Mesodermal cell (in vitro differentiated cells): ENCODE results near the gene TBX15.

ENCODE experiments used
- H3K27ac ChIP-seq: 2 replicates; pipeline ENCODE4 v1.7.0; 2013; ENCODE audit warnings: mild to moderate bottlenecking, low read depth, low read length, moderate library complexity; ENCODE audit not compliant: severe bottlenecking
- H3K36me3 ChIP-seq: 2 replicates; pipeline ENCODE4 v1.7.1; 2013; ENCODE audit warnings: mild to moderate bottlenecking, low read length, moderate library complexity; ENCODE audit not compliant: control insufficient read depth, insufficient read depth
- H3K4me1 ChIP-seq: one replicate; pipeline ENCODE4 v1.7.1; 2013; ENCODE audit warnings: mild to moderate bottlenecking, low read length; ENCODE audit not compliant: insufficient read depth, control insufficient read depth, poor library complexity, severe bottlenecking
- H3K4me3 ChIP-seq: 2 replicates; pipeline ENCODE4 v1.7.0; 2013; ENCODE audit warnings: low read length, control low read depth, mild to moderate bottlenecking; ENCODE audit not compliant: insufficient read depth, poor library complexity, severe bottlenecking; ENCODE audit errors: extremely low read depth
- H3K9me3 ChIP-seq: 2 replicates; pipeline ENCODE4 v1.7.1; 2013; ENCODE audit warnings: mild to moderate bottlenecking, low read length, moderate library complexity; ENCODE audit not compliant: control insufficient read depth
- WGBS, 2 experiments: methylation state at CpG; one replicate each; pipeline ENCODE4 v1.1.5; 2013; ENCODE audit warnings: missing lambda C conversion rate in 2 of 2; ENCODE audit not compliant: insufficient coverage in 2 of 2; 5-methylcytosine and 5-hydroxymethylcytosine counted together

Gene TBX15

DNA sequence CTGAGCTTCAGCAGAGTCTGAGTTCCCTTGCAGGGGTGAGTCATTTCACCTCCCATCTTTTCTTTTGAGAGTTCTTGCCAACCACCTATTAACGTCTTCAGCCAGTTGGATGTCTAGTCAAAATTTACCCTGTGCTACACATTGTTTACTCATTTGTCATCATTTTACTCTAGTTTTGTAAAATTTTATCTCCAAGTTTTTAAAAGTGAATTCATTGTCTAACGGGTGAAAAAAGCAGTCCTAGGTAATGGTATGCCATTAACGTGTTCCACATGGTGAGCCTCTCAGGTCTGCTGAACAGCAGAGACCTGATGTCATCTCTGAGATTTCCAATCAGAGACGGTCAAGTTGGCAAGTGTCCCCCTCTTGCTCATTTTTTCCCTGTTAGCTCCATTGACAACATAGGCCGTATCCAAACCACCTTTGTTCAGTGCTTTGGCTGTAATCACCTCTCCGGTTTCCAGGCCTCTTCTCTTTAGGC is 85.4 kb downstream of the TBX15 start:
- Histone ChIP-seq H3K27ac (no peak overlapping the region), H3K9me3 (no peaks in the 10 kb centered on the region), H3K4me1 (no peaks in the 10 kb centered on the region), H3K36me3 (peaks cover 5% of the 10 kb centered on the region), H3K4me3 (no peak overlapping the region)
- 94 to 97% methylated on average over 4 of the region's 6 CpGs for WGBS, 2 experiments

DNA sequence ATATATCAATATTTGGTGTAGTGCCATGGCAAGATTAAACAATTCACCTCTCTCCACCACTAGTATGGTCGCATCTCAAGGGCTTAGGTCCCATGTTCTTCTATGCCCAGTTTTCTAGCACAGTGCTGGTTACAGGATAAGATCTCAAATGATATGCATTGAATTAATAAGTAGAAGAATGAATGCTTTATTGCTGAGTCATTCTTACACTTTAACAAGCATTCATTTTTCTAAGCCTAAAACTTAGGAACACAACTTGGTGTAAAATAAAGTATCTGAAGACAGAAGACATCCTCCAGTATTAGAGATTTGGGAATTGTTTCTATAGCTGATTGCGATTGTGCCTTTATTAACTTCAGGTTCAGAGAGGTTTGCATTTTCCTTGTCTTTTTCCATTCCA is 85.8 kb downstream of the TBX15 start:
- H3K27ac ChIP-seq, result no peak overlapping the region
- no peaks in the 10 kb centered on the region for H3K9me3 ChIP-seq

DNA sequence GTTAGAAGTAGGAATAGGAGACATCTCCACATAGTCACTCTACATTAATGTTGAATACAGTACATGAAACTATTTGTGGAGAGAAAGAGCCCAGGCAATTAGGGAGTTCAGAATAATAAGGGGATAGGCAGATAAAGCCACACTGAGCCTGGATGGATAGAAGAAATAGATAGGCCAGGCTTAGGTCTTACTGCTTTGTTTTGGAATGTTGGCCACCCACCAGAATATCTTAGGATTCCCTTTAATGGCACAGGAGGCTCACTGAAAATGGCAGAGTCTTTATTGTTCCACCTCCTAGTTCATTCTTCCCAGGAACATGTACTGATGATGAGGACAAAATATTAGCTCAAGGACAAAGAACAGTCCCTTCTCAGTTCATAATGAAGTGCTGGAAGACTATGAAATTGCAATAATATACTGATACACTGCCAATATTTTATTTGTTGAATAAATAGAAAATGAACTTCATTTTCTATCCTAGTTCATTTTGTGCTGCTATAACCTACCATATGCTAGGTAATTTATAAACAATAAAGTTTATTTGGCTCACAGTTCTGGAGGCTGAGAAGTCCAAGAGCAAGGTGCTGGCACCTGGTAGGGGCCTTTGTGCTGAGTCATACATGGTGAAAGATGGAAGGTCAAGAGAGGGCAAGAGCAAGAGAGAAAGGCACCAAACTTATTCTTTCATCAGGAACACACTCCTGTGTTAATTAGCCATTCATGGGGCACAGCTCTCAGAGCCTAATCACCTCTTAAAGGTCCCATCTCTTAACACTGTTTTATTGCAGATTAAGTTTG is 87.3 kb downstream of the TBX15 start:
- H3K27ac ChIP-seq, result no peak overlapping the region
- H3K9me3 ChIP-seq, result no peaks in the 10 kb centered on the region
- no peak overlapping the region for H3K4me3 ChIP-seq
- peaks cover 11% of the 10 kb centered on the region for H3K36me3 ChIP-seq
- no peaks in the 10 kb centered on the region for H3K4me1 ChIP-seq

More for the DNA sequence above, 85.8 kb downstream of the TBX15 start:
- no peak overlapping the region for H3K4me3 ChIP-seq
- no peaks in the 10 kb centered on the region for H3K4me1 ChIP-seq
- H3K36me3 ChIP-seq, result peaks cover 5% of the 10 kb centered on the region
- 86% methylated on average over 1 of the region's 2 CpGs; no CpG with 5 or more reads in 1 of the 2 experiments for WGBS, 2 experiments

DNA sequence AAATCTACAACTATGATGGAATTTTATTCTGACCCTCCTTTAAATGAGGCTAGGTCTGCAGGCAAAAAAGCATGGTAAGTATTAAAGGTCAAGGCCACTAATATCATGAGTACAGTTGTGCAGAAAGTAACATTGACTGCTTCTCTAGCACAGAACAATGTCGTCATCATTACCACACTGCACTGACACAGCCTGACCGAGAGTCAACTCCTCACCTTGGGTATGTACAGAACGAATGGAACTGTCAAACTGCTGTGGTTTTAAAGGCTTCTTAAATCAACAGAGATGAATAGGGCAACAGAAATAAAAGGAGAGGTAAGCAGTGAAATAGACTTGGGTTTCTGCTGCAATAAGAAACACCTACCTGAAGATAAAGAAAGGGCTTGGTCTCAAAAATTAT is 88.8 kb downstream of the TBX15 start:
- 94 to 100% methylated on average over 1 to 3 of the region's 3 CpGs for WGBS, 2 experiments
- H3K27ac ChIP-seq, result no peak overlapping the region

DNA sequence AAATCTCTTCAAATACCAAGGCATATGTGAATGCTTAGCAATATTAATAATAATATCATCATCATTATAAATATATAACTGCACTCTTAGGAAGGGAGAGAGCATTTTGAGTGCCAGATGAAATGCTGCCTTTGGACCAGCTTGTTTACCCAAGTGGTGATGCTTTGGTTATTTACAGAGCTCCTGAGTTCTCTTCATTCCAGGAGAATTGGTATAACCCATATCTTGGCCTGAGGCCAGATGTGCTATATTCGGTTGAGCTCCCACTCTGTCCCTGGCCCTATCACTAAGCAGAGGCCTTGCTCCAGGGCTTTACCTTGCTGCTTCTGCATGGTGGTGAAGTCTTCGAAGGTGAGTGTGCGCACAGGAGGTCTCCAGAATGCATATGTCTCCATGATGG is 89.4 kb downstream of the TBX15 start:
- no peaks in the 10 kb centered on the region for H3K4me1 ChIP-seq
- H3K36me3 ChIP-seq, result peaks cover 11% of the 10 kb centered on the region
- WGBS, 2 experiments, result 83 to 100% methylated on average over 1 to 2 of the region's 3 CpGs
- H3K4me3 ChIP-seq, result no peak overlapping the region
- no peak overlapping the region for H3K27ac ChIP-seq
- no peaks in the 10 kb centered on the region for H3K9me3 ChIP-seq

More for the DNA sequence above, 88.8 kb downstream of the TBX15 start:
- Histone ChIP-seq H3K4me3 (no peak overlapping the region), H3K36me3 (peaks cover 11% of the 10 kb centered on the region), H3K4me1 (no peaks in the 10 kb centered on the region), H3K9me3 (no peaks in the 10 kb centered on the region)

DNA sequence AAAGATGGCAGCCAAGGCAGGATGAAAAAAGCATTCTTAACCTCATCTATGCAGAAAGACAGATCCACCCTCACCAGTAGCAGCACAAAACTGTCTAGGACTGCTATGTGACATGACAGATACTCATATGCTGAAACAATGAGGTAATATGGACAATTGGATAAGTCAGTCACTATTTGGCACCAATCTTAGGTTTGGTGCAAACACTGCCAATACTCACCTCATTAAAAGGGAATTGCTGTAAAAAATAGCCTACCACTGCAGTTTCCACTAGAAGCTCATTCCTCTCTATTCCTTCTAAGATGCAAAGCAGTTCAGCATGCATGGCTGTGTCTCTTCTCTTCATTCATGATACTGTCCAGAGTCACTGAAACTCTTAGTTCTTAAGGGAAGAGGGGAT is 91.7 kb downstream of the TBX15 start:
- no peak overlapping the region for H3K4me3 ChIP-seq
- H3K9me3 ChIP-seq, result no peaks in the 10 kb centered on the region
- no peak overlapping the region for H3K27ac ChIP-seq
- no peaks in the 10 kb centered on the region for H3K4me1 ChIP-seq
- H3K36me3 ChIP-seq, result peaks cover 11% of the 10 kb centered on the region

DNA sequence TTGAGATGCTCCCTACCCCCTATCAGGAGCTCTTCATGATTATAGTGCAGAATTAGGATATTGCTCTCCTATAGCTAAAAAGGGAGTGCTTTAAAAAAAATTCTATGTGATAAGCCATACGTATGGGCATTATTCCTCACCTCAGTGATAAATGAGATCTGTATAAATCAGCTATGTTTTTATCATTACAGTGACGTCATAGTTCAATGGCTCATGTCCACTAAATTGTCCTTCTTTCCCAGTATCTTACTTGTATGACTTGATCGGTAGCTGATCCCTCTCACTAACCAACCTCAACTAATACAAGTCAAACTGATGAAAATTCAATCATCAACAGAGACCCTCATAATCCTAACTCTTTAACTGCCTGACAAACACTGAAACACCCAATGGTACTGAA is 93.3 kb downstream of the TBX15 start:
- peaks cover 11% of the 10 kb centered on the region for H3K36me3 ChIP-seq
- no peaks in the 10 kb centered on the region for H3K9me3 ChIP-seq
- H3K4me3 ChIP-seq, result no peak overlapping the region
- 90 to 92% methylated on average over 2 of the region's 3 CpGs for WGBS, 2 experiments
- H3K27ac ChIP-seq, result no peak overlapping the region
- no peaks in the 10 kb centered on the region for H3K4me1 ChIP-seq

DNA sequence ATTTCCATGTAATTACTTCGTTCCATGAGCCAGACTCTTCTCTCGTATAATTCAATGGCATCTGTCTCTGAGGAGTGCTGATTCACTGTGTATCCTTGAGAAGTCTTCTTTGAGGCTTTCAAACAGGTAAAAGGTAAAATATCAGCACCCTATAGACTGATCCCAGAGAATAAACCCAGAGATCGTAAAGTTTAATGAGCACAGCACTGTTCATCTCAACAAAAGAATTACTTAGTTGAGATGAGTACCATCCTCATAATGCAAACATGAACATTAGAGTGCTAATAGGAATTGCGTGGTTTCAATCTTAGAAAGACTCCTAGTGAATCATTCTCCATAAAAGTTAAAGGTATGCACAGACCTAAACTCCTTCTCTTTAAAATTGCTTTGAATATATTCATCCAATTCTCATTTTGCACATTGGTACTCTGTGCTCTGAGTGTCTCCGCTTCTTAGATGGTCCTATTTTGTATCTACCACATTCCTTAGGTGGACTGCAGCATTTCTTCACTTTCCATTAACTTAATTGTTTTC is 97.2 kb downstream of the TBX15 start:
- Histone ChIP-seq H3K4me3 (no peak overlapping the region), H3K9me3 (no peaks in the 10 kb centered on the region), H3K36me3 (no peaks in the 10 kb centered on the region), H3K27ac (no peak overlapping the region), H3K4me1 (no peaks in the 10 kb centered on the region)
- WGBS, 2 experiments, result 89 to 100% methylated on average over 2 to 4 of the region's 5 CpGs

DNA sequence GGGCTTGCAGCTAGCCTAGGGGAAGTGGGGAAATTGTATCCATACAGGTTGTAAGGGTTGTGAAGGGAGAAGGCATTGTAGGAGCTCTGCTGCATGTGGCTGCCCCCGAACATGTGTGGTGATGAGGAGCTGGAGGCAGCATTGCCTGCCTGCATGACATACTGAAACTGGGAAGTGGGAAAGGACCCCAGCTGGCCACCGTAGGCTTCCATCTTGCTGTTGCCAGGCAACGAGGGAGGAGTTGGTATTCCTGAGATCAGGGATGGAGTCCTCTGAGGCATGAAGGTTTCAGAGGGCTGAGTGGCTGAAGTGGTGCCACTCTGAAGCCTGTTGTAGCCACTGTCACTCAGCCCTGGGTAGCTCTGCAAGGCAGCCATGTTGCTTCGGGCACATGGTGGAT is 103.2 kb downstream of the TBX15 start:
- Histone ChIP-seq H3K4me3 (no peak overlapping the region), H3K36me3 (peaks cover 5% of the 10 kb centered on the region), H3K4me1 (no peaks in the 10 kb centered on the region), H3K27ac (no peak overlapping the region), H3K9me3 (no peaks in the 10 kb centered on the region)
- 88 to 94% methylated on average over 4 of the region's 4 CpGs for WGBS, 2 experiments

DNA sequence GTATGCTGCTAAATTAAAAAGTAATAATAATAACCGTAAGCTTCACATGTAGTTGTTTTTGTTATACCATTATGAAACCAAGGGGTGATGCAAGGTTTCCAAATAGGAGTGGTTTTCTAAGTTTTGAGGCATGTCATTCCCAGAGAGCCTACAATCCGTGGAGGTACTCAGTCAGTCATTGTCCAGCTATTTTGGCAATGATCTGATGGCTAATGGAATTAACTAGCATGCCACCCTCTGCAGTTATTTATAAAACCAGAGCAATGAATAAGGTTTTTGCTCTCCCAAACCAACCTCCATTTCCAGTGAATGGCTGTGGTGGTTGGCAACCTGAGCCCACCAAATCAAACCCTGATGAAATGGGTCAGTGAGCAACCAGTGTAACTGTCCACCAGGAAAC is 106.4 kb downstream of the TBX15 start:
- no peaks in the 10 kb centered on the region for H3K4me1 ChIP-seq
- H3K36me3 ChIP-seq, result peaks cover 5% of the 10 kb centered on the region
- 100% methylated on average over 1 of the region's 2 CpGs; no CpG with 5 or more reads in 1 of the 2 experiments for WGBS, 2 experiments
- no peak overlapping the region for H3K4me3 ChIP-seq
- H3K27ac ChIP-seq, result no peak overlapping the region
- no peaks in the 10 kb centered on the region for H3K9me3 ChIP-seq

DNA sequence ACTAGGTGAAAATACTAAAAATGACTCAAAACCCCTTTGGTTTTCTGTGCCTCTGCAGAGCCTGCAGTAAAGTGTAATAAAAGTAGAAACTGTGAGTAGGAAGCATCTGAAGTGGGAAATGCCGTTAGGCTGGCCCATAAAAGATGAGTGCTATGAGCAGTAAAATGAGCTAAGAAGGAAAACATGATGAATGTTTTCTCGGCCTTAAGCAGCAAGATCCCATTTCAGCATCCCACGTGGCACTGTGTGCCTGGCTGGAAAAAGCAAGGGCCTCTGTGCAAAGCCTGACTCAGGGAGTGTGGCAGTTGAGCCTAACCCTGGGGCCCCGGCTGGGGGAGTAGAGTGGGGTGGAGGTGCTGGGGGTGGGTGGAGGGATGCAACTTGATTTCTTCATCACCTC is 109.5 kb downstream of the TBX15 start:
- 88 to 95% methylated on average over 3 of the region's 4 CpGs for WGBS, 2 experiments
- Histone ChIP-seq H3K36me3 (no peaks in the 10 kb centered on the region), H3K4me1 (no peaks in the 10 kb centered on the region), H3K4me3 (no peak overlapping the region), H3K27ac (no peak overlapping the region), H3K9me3 (no peaks in the 10 kb centered on the region)
